Rectal smooth muscle tissue (tissue), 1 donor: ENCODE measurements around the gene PRRT2.
"Not testable (repeated sequence)": the region's sequence is repeated elsewhere in the genome, so short reads cannot be mapped to it uniquely, and the experiment has no call there.

Experiments
- H3K27ac ChIP-seq: one replicate; pipeline ENCODE4 v1.7.0; 2013; ENCODE audit warnings: low read depth, low read length, inconsistent platforms
- H3K27me3 ChIP-seq: one replicate; pipeline ENCODE4 v1.7.0; 2013; ENCODE audit warnings: low read length; ENCODE audit not compliant: control insufficient read depth, insufficient read depth
- H3K36me3 ChIP-seq: one replicate; pipeline ENCODE4 v1.7.0; 2013; ENCODE audit warnings: low read length; ENCODE audit not compliant: control insufficient read depth, insufficient read depth
- H3K4me1 ChIP-seq: one replicate; pipeline ENCODE4 v1.7.0; 2013; ENCODE audit warnings: low read length; ENCODE audit not compliant: control insufficient read depth, insufficient read depth
- H3K4me3 ChIP-seq: one replicate; pipeline ENCODE4 v1.7.0; 2013; ENCODE audit warnings: low read length
- H3K9ac ChIP-seq: one replicate; pipeline ENCODE4 v1.7.0; 2013; ENCODE audit warnings: low read length

PRRT2 gene

GRCh38 chr16:29811896-29812665, at the start of gene PRRT2:
TSS of gene PRRT2 (plus strand) at chr16:29812193. CDS start at chr16:29813055, 862 bp downstream.
- H3K27me3 ChIP-seq = no peaks in the 10 kb centered on the region
- peak within 1 kb of the TSS; percentile 86 for H3K4me3 ChIP-seq
- peak within 1 kb of the TSS; percentile 43 for H3K9ac ChIP-seq
- peaks cover 11% of the 10 kb centered on the region for H3K36me3 ChIP-seq
- H3K27ac ChIP-seq = peak within 1 kb of the TSS; percentile 87
- peaks cover 38% of the 10 kb centered on the region for H3K4me1 ChIP-seq

DNA sequence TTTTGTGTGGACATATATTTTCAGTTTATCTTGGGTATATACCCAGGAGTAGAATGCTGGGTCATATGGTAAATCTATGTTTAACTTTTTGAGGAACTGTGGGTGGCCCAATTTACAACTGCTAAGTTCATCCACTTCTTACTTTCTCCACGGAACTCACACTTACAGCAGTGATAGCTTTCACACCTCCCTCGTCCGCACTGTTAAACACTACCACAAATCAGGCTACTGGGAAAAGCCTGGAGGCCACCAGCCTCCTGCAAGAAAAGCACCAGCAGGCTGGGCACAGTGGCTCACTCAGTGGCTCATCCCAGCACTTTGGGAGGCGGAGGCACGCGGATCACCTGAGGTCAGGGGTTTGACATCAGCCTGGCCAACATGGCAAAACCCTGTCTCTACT, 48.7 kb upstream of the PRRT2 start:
- Histone ChIP-seq H3K27me3 (no peaks in the 10 kb centered on the region), H3K9ac (no peak overlapping the region), H3K36me3 (no peaks in the 10 kb centered on the region), H3K4me1 (no peaks in the 10 kb centered on the region), H3K4me3 (no peak overlapping the region), H3K27ac (no peak overlapping the region)

GRCh38 chr16:29765167-29766032, 46.6 kb upstream of the PRRT2 start:
- Histone ChIP-seq H3K4me3 (no peak overlapping the region), H3K36me3 (no peaks in the 10 kb centered on the region), H3K9ac (no peak overlapping the region), H3K27ac (no peak overlapping the region), H3K4me1 (no peaks in the 10 kb centered on the region), H3K27me3 (no peaks in the 10 kb centered on the region)

DNA sequence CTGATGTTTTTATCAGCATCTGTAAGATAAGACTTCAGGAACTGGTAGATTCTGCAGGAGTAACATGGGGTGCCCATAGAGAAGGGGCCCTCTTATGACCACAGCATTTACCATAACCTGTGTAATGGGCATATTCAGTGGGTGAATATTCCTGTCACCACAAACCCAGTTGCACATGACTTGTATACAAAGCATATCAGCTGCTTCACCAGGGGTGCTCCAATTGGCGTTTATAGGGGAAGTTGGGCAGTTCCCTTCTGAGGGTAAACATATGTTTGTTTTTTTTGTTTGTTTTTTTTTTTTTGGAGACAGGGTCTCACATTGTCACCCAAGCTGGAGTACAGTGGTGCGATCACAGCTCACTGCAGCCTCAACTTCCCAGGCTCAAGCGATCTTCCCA, 45.4 kb upstream of the PRRT2 start:
- H3K4me1 ChIP-seq = no peaks in the 10 kb centered on the region
- H3K27ac ChIP-seq = no peak overlapping the region
- H3K27me3 ChIP-seq = no peaks in the 10 kb centered on the region
- H3K9ac ChIP-seq = no peak overlapping the region
- H3K36me3 ChIP-seq = no peaks in the 10 kb centered on the region
- no peak overlapping the region for H3K4me3 ChIP-seq

- H3K9ac ChIP-seq = no peak overlapping the region
- H3K4me1 ChIP-seq = no peaks in the 10 kb centered on the region
- no peaks in the 10 kb centered on the region for H3K27me3 ChIP-seq
- H3K27ac ChIP-seq = no peak overlapping the region
- H3K4me3 ChIP-seq = no peak overlapping the region
- H3K36me3 ChIP-seq = no peaks in the 10 kb centered on the region
Observed at GRCh38 chr16:29767062-29767461, 44.9 kb upstream of the PRRT2 start.

GRCh38 chr16:29769507-29769906, 42.5 kb upstream of the PRRT2 start:
- Histone ChIP-seq H3K27me3 (no peaks in the 10 kb centered on the region), H3K9ac (no peak overlapping the region), H3K36me3 (no peaks in the 10 kb centered on the region), H3K27ac (no peak overlapping the region), H3K4me1 (no peaks in the 10 kb centered on the region), H3K4me3 (no peak overlapping the region)

DNA sequence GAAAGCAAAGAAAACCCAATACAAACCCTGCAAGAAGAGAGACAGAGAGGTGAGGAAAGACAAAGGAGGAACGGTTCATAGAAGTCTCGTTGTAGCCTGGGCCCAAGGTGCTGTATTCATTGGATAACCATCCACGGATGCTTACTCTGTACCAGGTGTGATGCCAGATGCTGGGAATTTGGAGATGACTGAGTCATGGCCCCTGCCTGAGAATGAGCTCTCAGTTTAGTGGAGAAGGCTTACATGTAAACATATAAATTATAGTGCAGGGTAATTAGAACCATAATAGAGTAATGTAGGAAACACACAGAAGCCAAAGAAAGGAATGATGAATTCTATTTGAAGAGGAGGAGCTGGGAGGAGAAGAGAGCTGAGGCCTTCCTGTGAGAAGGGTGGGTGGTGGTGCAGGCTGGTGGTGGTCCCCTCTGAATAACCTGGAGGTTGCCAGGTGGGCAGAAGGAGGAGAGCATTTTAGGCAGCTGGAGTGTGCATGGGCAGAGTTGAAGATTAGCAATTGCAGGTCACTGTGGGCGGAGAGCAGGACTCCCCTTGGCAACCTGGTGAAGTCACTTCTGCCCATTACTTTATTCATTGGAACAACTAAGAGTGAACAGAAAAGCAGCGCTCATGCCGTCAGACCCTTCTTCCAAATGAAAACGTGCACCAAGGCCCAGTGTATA, 41.6 kb upstream of the PRRT2 start:
- Histone ChIP-seq H3K4me3 (no peak overlapping the region), H3K4me1 (no peaks in the 10 kb centered on the region), H3K27ac (no peak overlapping the region), H3K36me3 (no peaks in the 10 kb centered on the region), H3K27me3 (no peaks in the 10 kb centered on the region), H3K9ac (no peak overlapping the region)

DNA sequence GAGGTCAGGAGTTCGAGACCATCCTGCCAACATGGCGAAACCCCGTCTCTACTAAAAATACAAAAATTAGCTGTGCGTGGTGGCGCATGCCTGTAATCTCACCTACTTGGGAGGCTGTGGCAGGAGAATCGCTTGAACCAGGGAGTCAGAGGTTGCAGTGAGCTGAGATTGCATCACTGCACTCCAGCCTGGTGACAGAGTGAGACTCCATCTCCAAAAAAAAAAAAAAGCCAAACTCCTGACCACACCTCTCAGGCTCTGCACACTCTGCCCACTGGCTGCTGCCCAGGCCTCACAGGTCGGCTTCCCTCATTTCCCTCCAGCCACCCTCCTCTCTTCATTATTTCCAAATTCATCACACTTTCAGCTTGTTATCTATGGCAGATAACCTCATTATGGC, 39.7 kb upstream of the PRRT2 start:
- not testable (repeated sequence) for H3K27ac ChIP-seq, H3K9ac ChIP-seq, H3K4me3 ChIP-seq, H3K36me3 ChIP-seq, H3K27me3 ChIP-seq, H3K4me1 ChIP-seq

DNA sequence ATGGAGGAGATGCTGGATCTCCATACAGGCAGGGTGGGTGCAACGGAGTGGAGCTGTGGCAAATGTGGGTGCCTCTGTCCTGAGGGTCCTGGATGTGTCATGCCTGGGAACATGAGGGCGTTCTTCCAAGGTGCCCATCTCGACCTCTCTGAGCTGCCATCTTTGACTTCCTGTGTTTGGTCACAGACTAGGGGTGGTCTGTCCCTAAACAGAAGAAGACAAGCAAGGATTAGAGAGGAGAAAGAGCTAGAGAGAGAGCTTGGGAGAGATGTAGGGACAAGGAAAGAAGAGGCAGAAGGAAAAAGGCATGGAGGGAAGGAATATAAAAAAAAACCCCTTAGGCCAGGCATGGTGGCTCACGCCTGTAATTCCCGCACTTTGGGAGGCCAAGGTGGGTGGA, 37.3 kb upstream of the PRRT2 start:
- no peak overlapping the region for H3K9ac ChIP-seq
- no peak overlapping the region for H3K27ac ChIP-seq
- H3K27me3 ChIP-seq = no peaks in the 10 kb centered on the region
- no peaks in the 10 kb centered on the region for H3K4me1 ChIP-seq
- H3K36me3 ChIP-seq = no peaks in the 10 kb centered on the region
- H3K4me3 ChIP-seq = no peak overlapping the region

- Histone ChIP-seq H3K9ac (no peak overlapping the region), H3K36me3 (no peaks in the 10 kb centered on the region), H3K4me3 (no peak overlapping the region), H3K4me1 (no peaks in the 10 kb centered on the region), H3K27me3 (no peaks in the 10 kb centered on the region), H3K27ac (no peak overlapping the region)
Observed at GRCh38 chr16:29775742-29776408, 36.1 kb upstream of the PRRT2 start.

DNA sequence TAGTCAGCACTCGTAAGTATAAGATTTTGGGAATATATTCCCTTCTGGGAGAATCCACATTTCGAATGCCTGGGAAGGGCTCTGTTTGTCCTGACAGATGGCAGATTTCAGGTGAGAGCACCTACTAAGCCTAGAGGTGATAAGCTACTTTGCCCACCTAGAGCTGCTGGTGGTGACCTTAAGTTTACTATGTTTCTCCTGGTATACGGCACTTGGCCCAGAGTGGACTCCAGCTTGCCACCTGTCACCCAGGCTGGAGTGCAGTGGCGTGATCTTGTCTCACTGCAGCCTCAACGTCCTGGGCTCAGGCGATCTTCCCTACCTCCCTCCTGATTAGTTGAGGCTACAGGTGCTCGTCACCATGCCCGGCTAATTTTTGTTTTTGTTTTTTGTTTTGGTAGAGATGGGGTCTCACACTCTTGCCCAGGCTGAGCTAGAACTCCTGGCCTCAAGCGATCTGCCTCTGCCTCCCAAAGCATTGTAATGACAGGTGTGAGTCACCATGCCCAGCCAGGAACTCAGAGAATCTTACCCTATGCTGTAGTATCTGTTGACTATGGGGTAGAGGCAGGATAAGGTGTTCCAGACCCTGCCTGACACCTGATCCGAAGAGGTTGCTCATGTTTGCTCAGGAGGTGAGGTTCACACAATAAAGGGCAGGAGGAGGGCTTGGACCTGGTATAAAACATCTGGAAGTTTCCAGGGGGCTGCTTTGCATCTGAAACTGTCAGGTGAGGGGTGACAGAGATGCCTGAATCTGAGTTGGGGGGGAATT, 34.2 kb upstream of the PRRT2 start, which contains the start of gene ZG16:
ZG16 (plus strand) TSS at position 681 of the 775 bp plus-strand sequence. CDS start 1,011 bp downstream, outside the sequence.
- no peaks in the 10 kb centered on the region for H3K4me1 ChIP-seq
- no peak within 1 kb of the TSS for H3K9ac ChIP-seq
- H3K27ac ChIP-seq = no peak within 1 kb of the TSS
- no peaks in the 10 kb centered on the region for H3K36me3 ChIP-seq
- no peaks in the 10 kb centered on the region for H3K27me3 ChIP-seq
- no peak within 1 kb of the TSS for H3K4me3 ChIP-seq
